CD4-positive, alpha-beta T cell (primary cell): ENCODE data around the gene KIF25. TPM values are rescaled to one million over a fixed set of nuclear protein-coding genes. Genes with fewer than 3 reads are reported as not detected.

Source experiments
- ATAC-seq: fragments of 200-7000 bp; cut with Tn5 transposase; one replicate; pipeline ENCODE4 v1.10.0; 2022; ENCODE audit warnings: mild to moderate bottlenecking; ENCODE audit not compliant: poor library complexity
- CTCF ChIA-PET: fragments of 350-600 bp; sonication (Branson Sonifier 250); formaldehyde crosslinking; loops from one replicate; lab custom pipeline; 2021; ENCODE audit warnings: antibody characterized with exemption, inconsistent platforms; lab: Charles Lee
- POLR2A ChIA-PET: fragments of 350-600 bp; sonication (Branson Sonifier 250); formaldehyde crosslinking; loops from one replicate; lab custom pipeline; 2021; ENCODE audit warnings: antibody characterized with exemption, inconsistent platforms; lab: Charles Lee
- DNase-seq, 14 experiments: peaks; one replicate each; pipeline ENCODE4 v3.0.0-alpha.2; 2013 to 2020; ENCODE audit warnings: mixed read lengths in 2 of 14
- H3K27ac ChIP-seq, 2 donors: one replicate each; pipeline versions ENCODE4 v1.5.1 to v1.7.0; 2013; ENCODE audit warnings: low read length in 2 of 2, low read depth in 1 of 2, mild to moderate bottlenecking in 1 of 2
- H3K27me3 ChIP-seq, 2 experiments: 1 replicate in 1 of 2; 2 replicates in 1 of 2; pipeline versions ENCODE4 v1.6.1 to v1.7.0; 2013; ENCODE audit warnings: low read length in 2 of 2, control low read depth in 1 of 2, mild to moderate bottlenecking in 1 of 2, moderate library complexity in 1 of 2; ENCODE audit not compliant: insufficient read depth in 2 of 2, control insufficient read depth in 1 of 2
- H3K36me3 ChIP-seq: one replicate; pipeline ENCODE4 v1.6.1; 2013; ENCODE audit warnings: low read length, control low read depth; ENCODE audit not compliant: insufficient read depth
- H3K4me1 ChIP-seq: one replicate; pipeline ENCODE4 v1.6.1; 2013; ENCODE audit warnings: low read length, control low read depth; ENCODE audit not compliant: insufficient read depth
- H3K4me3 ChIP-seq: one replicate; pipeline ENCODE4 v1.5.1; 2013; ENCODE audit warnings: mild to moderate bottlenecking, low read length, moderate library complexity
- H3K9me3 ChIP-seq, 2 experiments: 1 replicate in 1 of 2; 2 replicates in 1 of 2; pipeline versions ENCODE4 v1.6.1 to v1.7.0; 2013; ENCODE audit warnings: low read length in 2 of 2, mild to moderate bottlenecking in 2 of 2, control low read depth in 1 of 2, moderate library complexity in 1 of 2; ENCODE audit not compliant: control insufficient read depth in 1 of 2, insufficient read depth in 1 of 2
- H3K27ac Mint-ChIP-seq: one replicate; pipeline ENCODE4 v1.8.0; 2020; ENCODE audit warnings: mixed read lengths
- H3K27me3 Mint-ChIP-seq: one replicate; pipeline ENCODE4 v1.8.0; 2021; ENCODE audit warnings: mixed read lengths
- H3K36me3 Mint-ChIP-seq: one replicate; pipeline ENCODE4 v1.8.0; 2021; ENCODE audit warnings: low read depth, mixed read lengths
- H3K4me1 Mint-ChIP-seq: one replicate; pipeline ENCODE4 v1.8.0; 2021; ENCODE audit warnings: low read depth, mixed read lengths
- H3K4me3 Mint-ChIP-seq: one replicate; pipeline ENCODE4 v1.8.0; 2020; ENCODE audit warnings: mild to moderate bottlenecking, mixed read lengths
- H3K9me3 Mint-ChIP-seq: one replicate; pipeline ENCODE4 v1.8.0; 2020; ENCODE audit warnings: mixed read lengths
- CTCF ChIP-seq: fragments of 200-600 bp; IDR thresholded peaks from one replicate; pipeline ENCODE4 v1.8.0; 2022; ENCODE audit warnings: antibody characterized with exemption, mild to moderate bottlenecking
- intact Hi-C, 2 experiments: fragments of 100-400 bp; cut with DNase I in 1 of 2; cut with micrococcal nuclease in 1 of 2; formaldehyde crosslinking; loops; one replicate each; pipeline versions ENCODE4 v1.15.1 to v1.9.0; 2023 to 2025; cut with DNase I, micrococcal nuclease
- total RNA-seq, 174 experiments: library from RNA in 2 of 174; stranded (reverse) in 2 of 174; gene quantifications; one replicate each; pipeline ENCODE4 v1.2.3 and lab custom pipeline; 2021 to 2026

The KIF25 gene
- total RNA-seq, 2 experiments from 2014 or later = not detected

GRCh38 chr6:168016721-168017525 lies 19.5 kb downstream of the KIF25 start:
- Histone ChIP-seq H3K36me3 (no peaks in the 10 kb centered on the region), H3K4me1 (no peaks in the 10 kb centered on the region), H3K4me3 (no peak overlapping the region), H3K27ac (no peak overlapping the region), H3K27me3 (no peaks in the 10 kb centered on the region), H3K9me3 (peaks cover 10 to 33% of the 10 kb centered on the region in 2 experiments)
- H3K27ac Mint-ChIP-seq = no peak overlapping the region
- DNase-seq = no peak
- H3K4me3 Mint-ChIP-seq = no peak overlapping the region
- ATAC-seq = no peak
- intact Hi-C loops = no loop called here
- peaks cover 11% of the 10 kb centered on the region for H3K9me3 Mint-ChIP-seq
- peaks cover 14% of the 10 kb centered on the region for H3K27me3 Mint-ChIP-seq
- ChIA-PET CTCF (no interaction called here), POLR2A (no interaction called here)
- H3K36me3 Mint-ChIP-seq = peaks cover under 1% of the 10 kb centered on the region
- TF ChIP-seq CTCF = no peak
- no peaks in the 10 kb centered on the region for H3K4me1 Mint-ChIP-seq

- no peaks in the 10 kb centered on the region for H3K36me3 Mint-ChIP-seq
These were observed 20.2 kb downstream of the KIF25 start for GRCh38 chr6:168017629-168018028.

GRCh38 chr6:168018664-168019063 lies 21.2 kb downstream of the KIF25 start:
- Histone ChIP-seq H3K4me3 (no peak overlapping the region), H3K4me1 (no peaks in the 10 kb centered on the region), H3K27me3 (no peaks in the 10 kb centered on the region), H3K27ac (no peak overlapping the region), H3K9me3 (peaks cover 0 to 18% of the 10 kb centered on the region in 2 experiments), H3K36me3 (no peaks in the 10 kb centered on the region)
- intact Hi-C loops = no loop called here
- Mint-ChIP-seq H3K4me1 (no peaks in the 10 kb centered on the region), H3K4me3 (no peak overlapping the region), H3K27ac (no peak overlapping the region), H3K27me3 (peaks cover 14% of the 10 kb centered on the region), H3K9me3 (peaks cover 8% of the 10 kb centered on the region), H3K36me3 (no peaks in the 10 kb centered on the region)
- CTCF ChIA-PET = no interaction called here
- TF ChIP-seq CTCF = no peak
- no peak for DNase-seq
- ATAC-seq = no peak
- POLR2A ChIA-PET = no interaction called here

More at GRCh38 chr6:168017629-168018028, 20.2 kb downstream of the KIF25 start:
- POLR2A ChIA-PET = no interaction called here
- H3K27me3 ChIP-seq = no peaks in the 10 kb centered on the region
- no peak for TF ChIP-seq CTCF
- Mint-ChIP-seq H3K27ac (no peak overlapping the region), H3K4me3 (no peak overlapping the region), H3K27me3 (peaks cover 14% of the 10 kb centered on the region), H3K9me3 (peaks cover 8% of the 10 kb centered on the region), H3K4me1 (no peaks in the 10 kb centered on the region)
- no peak for ATAC-seq
- intact Hi-C loops = no loop called here
- CTCF ChIA-PET = no interaction called here
- no peak overlapping the region for H3K4me3 ChIP-seq
- no peak overlapping the region for H3K27ac ChIP-seq
- no peaks in the 10 kb centered on the region for H3K4me1 ChIP-seq
- DNase-seq = no peak
- H3K9me3 ChIP-seq = peaks cover 3 to 28% of the 10 kb centered on the region in 2 experiments
- no peaks in the 10 kb centered on the region for H3K36me3 ChIP-seq
